IPS-18c (cell line): ENCODE results near the gene ANKRD66.

Experiments used
- H3K4me3 ChIP-seq: 2 replicates; pipeline ENCODE4 v1.7.0; 2013; ENCODE audit warnings: low read depth, mild to moderate bottlenecking, low read length, moderate library complexity; ENCODE audit not compliant: insufficient read depth
- H3K9me3 ChIP-seq: one replicate; pipeline ENCODE4 v1.6.1; 2013; ENCODE audit warnings: mild to moderate bottlenecking, low read length, moderate library complexity; ENCODE audit not compliant: control insufficient read depth, insufficient read depth

ANKRD66 gene

DNA sequence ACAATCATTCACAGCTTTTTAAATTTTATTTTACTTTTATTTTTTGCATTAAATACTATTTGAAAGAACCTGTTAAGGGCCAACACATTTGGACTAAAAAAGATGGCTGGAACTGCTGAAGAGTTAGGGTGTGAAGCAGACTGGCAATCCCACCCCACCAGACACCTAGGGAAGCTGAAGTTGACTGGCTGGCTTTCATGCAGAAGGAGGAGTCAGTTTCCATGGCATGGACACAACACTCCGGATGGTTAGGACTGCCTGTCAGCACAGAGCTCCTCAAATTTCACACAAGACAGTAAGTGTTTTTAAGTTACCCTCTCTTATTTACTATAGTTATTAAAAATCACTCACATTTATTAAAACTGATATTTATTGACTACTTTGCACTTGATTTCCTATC is at the start of gene ANKRD66:
TSS of gene ANKRD66 (plus strand) at position 238 of the 400 bp plus-strand sequence. CDS start 5,016 bp downstream, outside the sequence.
- no peaks in the 10 kb centered on the region for H3K9me3 ChIP-seq
- no peak within 1 kb of the TSS for H3K4me3 ChIP-seq

DNA sequence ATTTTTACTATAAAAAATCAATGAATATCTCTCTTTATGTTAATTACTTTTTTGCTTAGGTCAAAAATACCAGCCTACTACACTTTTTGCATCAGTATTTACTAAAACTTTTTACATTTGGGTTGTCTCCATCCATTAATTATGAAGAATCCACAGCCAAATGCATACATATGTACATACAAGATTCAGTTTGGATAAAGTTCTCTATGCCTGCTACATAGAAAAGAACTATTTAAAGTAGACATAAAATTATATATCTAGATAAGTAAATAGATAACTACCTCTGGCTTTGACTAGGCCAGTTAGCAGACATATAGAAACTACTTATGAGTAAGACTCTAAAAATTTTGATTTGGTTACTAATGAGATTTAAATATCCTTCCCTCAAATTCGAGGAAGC is 46.8 kb upstream of the ANKRD66 start:
- no peak overlapping the region for H3K4me3 ChIP-seq
- H3K9me3 ChIP-seq = no peaks in the 10 kb centered on the region

DNA sequence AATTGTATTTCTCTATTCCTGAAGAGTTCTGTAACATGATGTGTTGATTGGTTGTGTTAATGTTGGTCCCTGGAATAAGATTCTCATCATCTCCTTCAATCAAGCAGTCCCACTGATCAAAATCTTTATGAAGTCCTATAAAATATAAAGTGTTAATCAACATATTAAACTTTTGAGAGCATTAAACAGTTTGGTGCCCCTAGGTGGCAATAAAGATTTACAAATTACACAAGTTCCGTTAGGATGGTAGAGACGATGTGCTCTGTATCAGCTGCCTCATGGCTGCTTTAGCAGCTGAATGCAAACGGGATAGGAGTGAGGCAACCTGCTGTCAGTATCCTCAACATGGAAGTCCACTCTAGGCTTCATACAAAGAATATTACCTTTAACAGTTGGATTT is 42.2 kb upstream of the ANKRD66 start:
- Histone ChIP-seq H3K9me3 (no peaks in the 10 kb centered on the region), H3K4me3 (no peak overlapping the region)

DNA sequence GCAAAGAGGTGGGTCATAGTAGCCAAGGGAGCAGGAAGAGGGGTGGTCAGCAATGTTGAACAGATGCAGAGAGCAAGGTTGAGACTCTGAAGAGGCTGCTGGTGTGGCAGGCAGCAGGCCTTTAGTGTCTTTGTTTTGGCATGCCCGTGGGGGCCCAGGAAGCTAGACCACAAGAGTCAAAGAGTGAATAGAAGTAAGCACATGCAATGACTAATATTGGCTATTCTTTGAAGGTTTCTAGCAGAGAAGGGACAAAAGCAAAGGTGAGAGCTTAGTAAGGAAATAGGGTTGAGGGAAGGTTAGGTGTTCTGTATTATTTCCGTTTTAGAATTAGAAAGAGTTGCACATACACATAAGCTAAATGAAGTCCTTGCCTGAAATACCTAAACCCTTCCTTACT is 40.3 kb upstream of the ANKRD66 start:
- no peaks in the 10 kb centered on the region for H3K9me3 ChIP-seq

DNA sequence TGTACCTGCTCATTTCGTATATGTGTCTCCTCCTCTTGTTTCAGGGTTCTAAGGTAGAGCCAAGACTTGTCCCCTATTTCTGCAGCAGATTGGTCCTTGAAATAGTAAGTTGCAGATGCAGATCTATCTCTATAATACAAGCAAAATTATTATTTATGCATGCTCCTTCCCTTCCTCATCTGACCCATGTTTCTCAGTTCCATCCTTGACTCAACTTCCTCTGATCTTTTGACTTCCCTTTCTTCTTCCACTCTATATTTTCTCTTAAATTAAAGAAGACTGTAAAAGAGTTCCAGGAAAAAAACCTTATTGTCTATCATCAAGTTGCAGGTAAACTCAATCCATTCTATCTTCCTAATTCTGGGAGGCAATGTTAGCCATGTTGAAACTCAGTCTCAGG is 35.2 kb upstream of the ANKRD66 start:
- Histone ChIP-seq H3K4me3 (no peak overlapping the region), H3K9me3 (no peaks in the 10 kb centered on the region)

More for the DNA sequence above, 40.3 kb upstream of the ANKRD66 start:
- H3K4me3 ChIP-seq = no peak overlapping the region

DNA sequence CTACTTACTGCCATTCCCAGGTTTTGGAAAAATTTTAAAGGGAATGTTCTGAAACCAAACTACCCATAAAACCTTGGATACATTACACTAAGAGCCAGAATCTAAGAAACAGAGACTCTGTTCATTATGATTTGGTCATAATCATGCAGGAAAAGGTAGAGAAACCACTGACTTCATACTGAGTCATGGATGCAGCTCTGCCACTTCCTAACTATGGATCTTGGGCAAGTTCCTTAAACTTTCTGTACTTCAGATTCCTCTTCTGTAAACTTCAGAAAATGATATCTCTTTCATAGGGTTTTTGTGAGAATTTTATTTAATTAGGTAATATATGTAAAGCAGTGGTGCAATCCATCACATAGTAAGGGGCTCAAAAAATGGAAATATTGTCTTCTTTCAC is 31.6 kb upstream of the ANKRD66 start:
- no peaks in the 10 kb centered on the region for H3K9me3 ChIP-seq
- H3K4me3 ChIP-seq = no peak overlapping the region

DNA sequence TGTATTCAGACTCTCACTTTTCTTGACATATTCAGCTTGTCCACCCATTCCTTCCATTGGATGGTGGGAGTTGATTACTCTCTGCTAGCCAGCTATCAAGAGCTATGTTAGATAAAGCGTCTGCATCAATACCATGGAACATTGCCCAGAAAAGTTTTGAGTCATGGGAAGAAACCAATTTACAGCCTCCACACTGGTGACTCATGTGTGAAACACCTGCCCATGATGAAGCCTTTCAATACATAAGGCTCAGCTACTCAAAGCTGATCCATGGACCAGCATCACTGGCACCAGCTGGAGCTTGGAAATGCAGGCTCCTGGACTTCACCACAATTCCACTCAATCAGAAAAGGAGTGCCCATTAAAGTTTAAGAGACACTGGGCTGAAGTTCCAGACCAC is 27.6 kb upstream of the ANKRD66 start:
- no peaks in the 10 kb centered on the region for H3K9me3 ChIP-seq

DNA sequence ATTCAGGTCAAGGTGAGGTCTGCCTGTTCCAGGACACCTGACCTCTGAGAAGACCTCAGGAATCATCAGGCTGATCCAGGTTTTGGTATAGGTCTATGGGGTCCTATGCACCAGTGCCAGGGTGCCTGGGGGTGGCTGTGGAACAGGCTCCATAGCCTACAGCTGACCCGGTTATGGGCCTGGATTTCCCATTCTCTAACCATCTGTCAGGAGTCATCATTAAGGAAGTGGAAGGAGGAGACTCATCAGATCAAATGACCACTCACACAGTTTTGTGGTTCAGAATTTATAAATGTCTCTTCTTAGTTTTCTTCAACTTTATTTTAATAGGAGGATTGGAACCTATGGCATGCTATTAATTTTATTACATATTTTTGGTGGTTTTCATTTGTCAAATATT is 26.3 kb upstream of the ANKRD66 start:
- Histone ChIP-seq H3K9me3 (no peaks in the 10 kb centered on the region), H3K4me3 (no peak overlapping the region)

More for the DNA sequence above, 27.6 kb upstream of the ANKRD66 start:
- no peak overlapping the region for H3K4me3 ChIP-seq

DNA sequence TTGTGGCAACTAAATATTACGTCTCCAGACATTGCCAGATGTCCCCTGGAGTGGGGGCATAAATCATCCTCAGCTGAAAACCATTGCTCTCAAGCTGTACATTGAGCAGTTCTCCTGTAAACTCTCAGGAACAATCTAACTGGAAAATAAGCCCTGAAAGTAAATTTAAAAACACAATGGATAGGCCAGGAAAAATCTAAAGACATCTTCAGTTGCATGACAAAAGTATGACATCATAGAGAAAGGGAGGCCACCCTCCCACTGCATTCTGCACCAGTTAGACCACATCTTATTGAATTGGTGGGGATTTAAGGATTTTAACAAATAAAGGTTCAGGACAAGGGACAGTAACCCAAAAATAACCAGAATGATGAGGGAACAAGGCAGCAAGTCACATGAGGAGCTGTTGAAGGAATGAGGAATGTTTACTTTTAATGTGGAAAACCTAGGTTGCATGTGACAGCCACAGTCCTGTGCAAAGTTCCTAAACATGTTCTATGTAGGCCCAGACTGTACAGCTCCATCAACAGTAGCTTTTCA is 16.9 kb upstream of the ANKRD66 start:
- no peak overlapping the region for H3K4me3 ChIP-seq

DNA sequence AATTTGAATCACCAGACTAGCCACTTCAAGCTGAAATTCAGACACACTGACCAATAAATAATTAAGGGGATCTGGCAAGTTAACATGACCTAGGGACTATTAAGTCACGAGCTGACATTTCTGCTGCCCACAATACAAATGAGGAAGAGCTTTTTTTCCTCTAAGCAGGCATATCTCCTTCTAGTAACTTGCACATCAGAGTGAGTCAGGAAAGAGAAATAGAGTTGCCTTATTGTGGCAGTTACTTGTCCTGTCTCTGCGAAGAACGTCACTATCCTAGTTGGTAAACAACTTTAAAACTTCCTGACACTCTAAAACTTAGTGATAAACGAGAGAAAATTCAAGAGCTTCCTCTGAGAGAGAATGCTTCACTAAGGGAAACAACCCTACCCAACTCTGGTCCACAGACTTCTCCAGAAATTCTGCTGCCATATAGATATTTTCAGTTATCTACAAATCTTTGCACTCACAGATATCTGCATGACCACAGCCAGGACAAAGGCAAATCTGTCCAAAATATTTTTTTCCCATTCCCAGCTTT is 15.7 kb upstream of the ANKRD66 start:
- Histone ChIP-seq H3K4me3 (no peak overlapping the region), H3K9me3 (no peaks in the 10 kb centered on the region)

More for the DNA sequence above, 16.9 kb upstream of the ANKRD66 start:
- no peaks in the 10 kb centered on the region for H3K9me3 ChIP-seq

DNA sequence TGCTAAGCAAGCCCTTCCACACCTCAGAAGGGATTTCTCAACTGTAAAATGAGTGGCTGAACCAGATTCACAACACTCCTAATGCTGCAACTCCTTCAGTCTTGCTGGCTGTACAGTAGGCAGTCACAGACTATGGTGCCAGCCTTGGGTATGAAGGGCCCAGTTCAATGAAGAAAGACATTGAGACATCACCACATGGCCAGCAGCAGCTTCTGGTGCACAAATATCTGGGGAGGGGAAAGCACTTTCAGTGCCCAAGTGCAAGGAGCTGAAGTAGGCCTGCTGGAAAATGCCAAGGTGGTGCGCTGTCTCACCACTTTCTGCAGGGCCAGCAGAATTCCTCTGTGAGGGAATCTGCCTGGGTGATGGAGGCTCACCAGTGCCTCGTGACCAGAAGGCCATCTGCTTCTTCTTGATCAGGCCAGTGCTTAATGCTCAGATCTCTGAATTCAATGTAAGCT is 13.4 kb upstream of the ANKRD66 start:
- H3K4me3 ChIP-seq = no peak overlapping the region
- H3K9me3 ChIP-seq = no peaks in the 10 kb centered on the region

DNA sequence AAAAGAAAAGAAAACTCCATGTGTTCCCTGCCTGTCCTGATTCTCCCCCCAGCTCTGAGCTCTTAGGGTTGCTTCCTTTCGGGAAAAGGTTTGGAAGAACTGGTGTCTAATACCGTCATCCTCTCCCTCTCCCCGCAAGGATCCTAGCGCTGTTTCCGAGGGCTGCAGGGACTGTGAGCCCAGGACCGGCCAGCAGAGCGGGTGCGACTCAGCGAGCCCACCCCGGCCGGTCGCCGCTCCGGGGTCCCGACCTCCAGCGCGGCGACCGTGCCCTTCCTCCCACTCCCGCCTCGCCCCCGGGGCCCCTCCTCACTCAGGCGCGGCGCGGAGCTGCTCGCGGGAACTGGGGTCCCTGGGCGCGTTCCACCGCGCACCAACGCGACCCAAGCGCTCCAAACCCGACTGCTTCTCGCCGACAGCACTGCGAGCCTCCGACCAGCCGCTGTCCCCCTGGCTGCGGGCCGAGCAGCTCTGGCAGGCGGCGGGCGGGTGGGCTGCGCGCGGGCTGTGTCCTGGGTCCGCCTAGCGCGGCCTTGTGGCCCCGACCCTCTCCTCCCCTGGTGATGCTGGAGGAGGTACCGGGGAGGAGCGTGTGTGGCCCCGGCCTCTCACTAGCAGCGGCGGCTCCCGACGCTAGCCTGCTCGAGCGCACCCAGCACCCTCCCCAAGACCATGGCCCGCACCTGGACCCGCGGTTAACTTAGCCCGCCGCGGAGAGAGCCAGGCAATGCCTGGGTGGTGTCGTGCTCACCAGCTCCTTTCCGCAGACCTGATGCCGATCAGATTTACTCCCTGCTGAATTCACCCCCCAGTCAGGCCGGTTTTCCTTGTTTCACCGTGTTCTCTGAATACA is 11.6 kb upstream of the ANKRD66 start, which contains the start of gene PLA2G7:
TSS of gene PLA2G7 (minus strand) at position 509 of the 853 bp plus-strand sequence. CDS start 12,484 bp downstream, outside the sequence.
- H3K9me3 ChIP-seq = no peaks in the 10 kb centered on the region
- H3K4me3 ChIP-seq = peak within 1 kb of the TSS; percentile 73

DNA sequence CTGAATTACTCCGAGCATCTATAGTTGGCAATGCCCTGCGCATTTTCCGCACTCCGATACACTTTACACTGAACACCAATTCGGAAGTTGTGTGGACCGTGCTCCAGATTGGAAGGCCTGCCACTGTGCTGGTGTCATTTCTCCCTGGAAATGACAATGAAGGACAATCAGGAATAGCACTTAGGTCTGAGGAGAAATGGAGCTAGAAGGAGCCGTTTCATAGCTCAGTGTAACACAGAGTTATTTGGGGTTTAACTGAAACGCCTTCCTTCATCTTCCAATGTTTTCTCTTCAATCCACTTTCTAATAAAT is 11.1 kb upstream of the ANKRD66 start:
- Histone ChIP-seq H3K9me3 (no peaks in the 10 kb centered on the region), H3K4me3 (peak overlapping the region; percentile 73)

DNA sequence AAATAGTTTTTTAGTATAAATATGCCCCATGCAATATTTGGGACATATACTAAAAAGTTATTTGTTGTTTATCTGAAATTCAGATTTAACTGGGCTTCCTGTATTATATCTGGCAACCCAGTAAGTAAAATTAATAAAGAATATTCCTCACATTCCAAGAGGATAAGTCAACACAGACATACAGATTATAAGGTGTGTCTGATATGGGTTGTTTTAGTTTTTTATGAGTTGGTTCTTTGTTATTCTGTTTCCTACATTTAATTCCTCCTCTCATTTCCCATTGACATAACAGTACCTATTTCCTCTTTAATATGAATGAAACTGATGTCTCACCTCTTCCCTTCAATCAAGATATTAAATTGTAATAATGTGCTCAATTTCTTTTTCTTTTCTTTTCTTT is 9.8 kb upstream of the ANKRD66 start:
- H3K9me3 ChIP-seq = no peaks in the 10 kb centered on the region
- H3K4me3 ChIP-seq = no peak overlapping the region

DNA sequence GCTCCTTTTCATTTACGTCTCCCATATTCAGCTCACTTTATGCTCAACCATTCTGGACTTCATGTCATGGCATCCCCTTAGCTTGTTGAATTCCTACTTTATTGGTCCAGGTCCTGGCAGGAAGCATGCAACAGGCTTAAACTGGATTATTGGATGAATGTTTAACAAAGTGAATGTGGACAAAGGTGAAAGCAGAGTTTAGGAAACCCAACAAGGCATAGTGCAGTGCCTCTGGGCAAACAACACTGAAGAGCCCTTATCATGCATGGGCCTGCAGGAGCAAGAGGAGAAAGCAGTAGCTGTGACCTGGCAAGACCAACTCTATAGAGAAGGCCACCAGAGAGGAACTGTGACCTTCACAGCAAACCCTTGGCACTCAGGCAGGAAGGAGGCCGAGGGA is 5.3 kb upstream of the ANKRD66 start:
- H3K4me3 ChIP-seq = no peak overlapping the region
- no peaks in the 10 kb centered on the region for H3K9me3 ChIP-seq

DNA sequence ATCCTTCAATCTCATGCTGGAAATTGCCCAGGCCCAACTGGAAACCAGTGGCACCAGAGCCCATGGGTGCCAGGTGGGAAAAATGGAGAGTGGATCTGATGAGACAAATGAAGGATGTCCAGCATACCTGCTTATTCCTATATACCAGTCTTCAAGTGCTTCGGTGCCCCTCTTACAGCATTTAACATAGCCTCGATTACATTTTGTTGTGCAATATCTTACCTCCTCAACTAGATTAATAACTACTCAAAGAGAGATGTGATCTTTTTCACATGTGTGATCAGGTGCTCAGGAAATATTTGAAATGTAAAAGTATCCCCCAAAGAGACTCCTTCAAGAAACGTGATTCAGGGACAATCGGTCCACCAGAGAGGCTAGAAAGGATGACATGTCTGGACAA is 4.8 kb upstream of the ANKRD66 start:
- Histone ChIP-seq H3K4me3 (no peak overlapping the region), H3K9me3 (no peaks in the 10 kb centered on the region)

DNA sequence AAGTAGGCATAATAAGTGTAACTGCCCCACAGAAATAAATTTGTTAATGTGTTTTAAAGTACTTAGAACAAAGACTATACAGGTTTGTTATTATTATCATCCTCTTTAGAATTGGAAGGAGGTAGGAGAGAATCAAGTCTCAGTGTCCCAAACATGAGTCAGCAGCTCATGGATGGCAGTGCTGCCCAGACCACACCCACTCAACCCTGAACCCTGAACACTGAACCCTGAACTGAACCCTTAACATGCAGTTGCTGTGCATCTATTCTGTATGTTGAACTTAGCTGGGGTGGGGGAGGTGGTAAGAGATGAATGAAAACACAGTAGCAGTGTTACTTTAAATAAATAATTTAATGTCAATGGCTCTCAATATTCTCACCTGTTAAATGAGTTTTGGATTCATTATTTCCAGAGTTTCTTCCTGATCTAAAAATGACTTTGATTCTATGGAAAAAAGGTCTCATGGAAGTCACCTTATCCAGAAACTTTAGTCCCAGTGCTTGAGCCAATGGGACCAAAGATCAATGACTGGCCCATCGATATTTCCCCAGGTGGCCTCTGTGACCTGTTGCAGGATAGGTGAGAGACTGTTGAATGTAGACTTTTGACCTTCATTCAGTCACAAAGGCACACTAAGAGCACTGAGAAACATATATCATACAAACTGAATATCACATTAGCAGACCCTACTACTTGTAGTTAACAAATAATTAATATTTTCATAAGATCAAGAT is 3.1 kb upstream of the ANKRD66 start:
- H3K9me3 ChIP-seq = no peaks in the 10 kb centered on the region
- H3K4me3 ChIP-seq = no peak overlapping the region
